RWPE1 (cell line): Measurements from ENCODE around the gene SNTA1.
"Not testable (repeated sequence)": the region's sequence is repeated elsewhere in the genome, so short reads cannot be mapped to it uniquely, and the experiment has no call there.

ENCODE experiments used
- CTCF ChIA-PET: fragments of 350-600 bp; sonication (Branson Sonifier 250); formaldehyde crosslinking; extraction: SDS; loops from one replicate; lab custom pipeline; 2021; lab: Yijun Ruan, JAX
- POLR2A ChIA-PET: fragments of 400-600 bp; formaldehyde crosslinking; extraction: SDS; loops from one replicate; lab custom pipeline; 2020; ENCODE audit warnings: antibody characterized with exemption; ENCODE audit not compliant: low non-redundant PET; lab: Yijun Ruan, JAX
- DNase-seq: peaks from one replicate; pipeline ENCODE4 v3.0.0; 2012; ENCODE audit warnings: low spot score
- H3K27ac ChIP-seq: fragments of 450-650 bp; 2 replicates; pipeline ENCODE4 v1.5.1; 2017
- CTCF ChIP-seq: fragments of 450-650 bp; conservative IDR thresholded peaks from 2 replicates; pipeline ENCODE4 v1.5.1; 2017; ENCODE audit warnings: low read depth, mild to moderate bottlenecking

Gene SNTA1

DNA sequence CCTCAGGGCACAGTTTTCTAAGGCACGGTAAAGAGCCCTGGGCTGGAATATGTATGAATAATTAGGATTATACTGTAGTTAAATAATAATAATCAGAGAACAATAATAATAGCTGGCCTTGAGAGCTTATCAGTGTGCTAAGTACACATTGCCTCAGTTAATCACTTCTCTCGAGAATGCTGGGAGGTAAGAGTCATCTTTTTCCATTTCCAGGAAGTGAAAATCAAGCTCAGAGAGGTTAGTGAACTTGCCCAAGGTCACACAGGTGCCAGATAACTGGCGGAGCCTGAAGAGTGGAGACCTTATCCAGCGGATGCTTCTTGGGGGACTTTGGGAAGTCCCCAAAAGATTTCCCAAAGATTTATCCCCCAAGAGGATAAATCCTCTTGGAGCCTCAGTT lies 26.9 kb upstream of the SNTA1 start:
- ChIA-PET CTCF (interaction anchor here (0.6 to 2.0 kb wide), 3 partner anchors 13 to 412 kb away, joined by 3 to 11 read pairs (median 4); no protein-coding TSS in a partner anchor), POLR2A (no interaction called here)
- no peak for TF ChIP-seq CTCF
- H3K27ac ChIP-seq = no peak overlapping the region
- no peak for DNase-seq

DNA sequence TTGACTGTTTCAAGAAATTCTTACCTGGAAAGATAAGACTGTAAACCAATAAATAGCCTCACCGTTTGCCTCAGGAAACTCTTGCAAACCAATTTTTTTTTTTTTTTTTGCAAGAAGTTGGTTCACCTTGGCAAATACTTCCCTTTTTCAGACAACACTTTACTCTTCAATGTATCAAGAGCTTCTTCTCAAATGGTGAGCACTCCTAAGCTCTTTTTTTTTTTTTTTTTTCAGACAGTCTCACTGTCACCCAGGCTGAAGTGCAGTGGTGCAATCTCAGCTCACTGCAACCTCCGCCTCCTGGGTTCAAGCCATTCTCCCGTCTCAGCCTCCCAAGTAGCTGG lies 22.7 kb upstream of the SNTA1 start:
- no peak for DNase-seq
- no peak overlapping the region for H3K27ac ChIP-seq
- ChIA-PET CTCF (interaction anchor here (0.7 kb wide), 1 partner anchor 127 kb away, joined by 4 read pairs; no protein-coding TSS in a partner anchor), POLR2A (no interaction called here)
- TF ChIP-seq CTCF = no peak

- no peak overlapping the region for H3K27ac ChIP-seq
- DNase-seq = no peak
- no peak for TF ChIP-seq CTCF
- ChIA-PET CTCF (interaction anchor here (0.6 to 0.7 kb wide), 2 partner anchors 9 to 128 kb away, joined by 4 to 5 read pairs; no protein-coding TSS in a partner anchor), POLR2A (no interaction called here)
Observed at GRCh38 chr20:33465481-33466302, 22.1 kb upstream of the SNTA1 start.

DNA sequence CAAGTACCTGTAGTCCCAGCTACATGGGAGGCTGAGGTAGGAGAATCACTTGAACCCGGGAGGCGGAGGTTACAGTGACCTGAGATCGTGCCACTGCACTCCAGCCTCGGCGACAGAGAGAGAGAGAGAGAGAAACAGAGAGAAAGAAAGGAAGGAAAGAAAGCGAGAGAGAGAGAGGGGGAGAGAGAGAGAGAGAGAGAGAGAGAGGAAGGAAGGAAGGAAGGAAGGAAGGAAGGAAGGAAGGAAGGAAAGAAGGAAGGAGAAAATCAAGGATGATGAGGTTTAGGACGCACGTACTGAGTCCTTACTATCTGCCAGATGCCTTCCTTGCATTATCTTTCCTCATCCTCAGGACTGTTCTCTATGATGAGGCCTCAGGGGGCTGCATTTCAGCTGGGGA lies 21.2 kb upstream of the SNTA1 start:
- ChIA-PET POLR2A (interaction anchor here (0.6 kb wide), 1 partner anchor 46 kb away, joined by 6 read pairs; no protein-coding TSS in a partner anchor), CTCF (interaction anchor here (0.6 kb wide), 1 partner anchor 189 kb away, joined by 3 read pairs; no protein-coding TSS in a partner anchor)
- not testable (repeated sequence) for DNase-seq, H3K27ac ChIP-seq

DNA sequence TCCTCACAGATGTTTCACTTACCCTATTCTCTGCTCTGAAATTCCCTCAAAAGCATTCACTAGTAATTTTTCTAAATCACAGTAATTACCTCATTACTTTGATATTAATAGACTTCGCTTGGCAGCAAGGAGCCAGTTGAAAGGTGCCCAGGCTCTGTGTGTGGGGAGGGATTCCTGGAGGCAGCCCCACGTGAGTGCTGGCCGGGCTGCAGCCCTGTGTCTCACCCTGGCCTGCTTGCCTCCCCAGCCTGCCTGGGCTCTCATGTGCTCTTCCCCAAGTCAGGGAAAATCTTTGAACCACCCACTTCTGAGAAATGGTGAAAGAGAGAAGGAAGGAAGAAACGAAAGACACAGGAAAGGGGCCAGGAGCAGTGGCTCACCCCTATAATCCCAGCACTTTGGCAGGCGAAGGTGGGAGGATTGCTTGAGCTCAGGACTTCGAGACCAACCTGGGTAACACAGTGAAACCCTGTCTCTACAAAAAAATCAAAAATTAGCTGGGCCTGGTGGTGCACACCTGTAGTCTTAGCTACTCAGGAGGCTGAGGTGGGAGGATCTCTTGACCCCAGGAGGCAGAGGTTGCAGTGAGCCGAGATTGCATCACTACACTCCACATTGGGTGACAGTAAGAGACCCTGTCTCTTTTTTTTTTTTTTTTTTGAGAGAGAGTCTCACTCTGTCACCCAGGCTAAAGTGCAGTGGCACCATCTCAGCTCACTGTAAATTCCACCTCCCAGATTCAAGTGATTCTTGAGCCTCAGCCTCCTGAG lies 20.0 kb upstream of the SNTA1 start:
- H3K27ac ChIP-seq = no peak overlapping the region
- ChIA-PET POLR2A (interaction anchor here (0.6 kb wide), 1 partner anchor 10 kb away, joined by 4 read pairs; no protein-coding TSS in a partner anchor), CTCF (interaction anchor here (1.0 kb wide), 1 partner anchor 81 kb away, joined by 3 read pairs; no protein-coding TSS in a partner anchor)
- no peak for TF ChIP-seq CTCF
- DNase-seq = no peak

GRCh38 chr20:33460711-33461110 lies 17.1 kb upstream of the SNTA1 start:
- ChIA-PET POLR2A (interaction anchor here (0.7 to 1.1 kb wide), 2 partner anchors 29 to 203 kb away, joined by 4 to 5 read pairs; partner anchors contain the start of gene CBFA2T2), CTCF (interaction anchor here (0.6 to 1.0 kb wide), 2 partner anchors 165 to 208 kb away, joined by 3 to 5 read pairs; no protein-coding TSS in a partner anchor)
- DNase-seq = no peak
- TF ChIP-seq CTCF = no peak
- no peak overlapping the region for H3K27ac ChIP-seq
